HG03439 (cell line): ENCODE data around the gene ADORA1.

ENCODE experiments used
- ATAC-seq: cut with Tn5 transposase; IDR thresholded peaks from one replicate; pipeline ENCODE4 v1.9.1; 2021; ENCODE audit warnings: mild to moderate bottlenecking, moderate library complexity; ENCODE audit not compliant: unreplicated experiment

The ADORA1 gene

DNA sequence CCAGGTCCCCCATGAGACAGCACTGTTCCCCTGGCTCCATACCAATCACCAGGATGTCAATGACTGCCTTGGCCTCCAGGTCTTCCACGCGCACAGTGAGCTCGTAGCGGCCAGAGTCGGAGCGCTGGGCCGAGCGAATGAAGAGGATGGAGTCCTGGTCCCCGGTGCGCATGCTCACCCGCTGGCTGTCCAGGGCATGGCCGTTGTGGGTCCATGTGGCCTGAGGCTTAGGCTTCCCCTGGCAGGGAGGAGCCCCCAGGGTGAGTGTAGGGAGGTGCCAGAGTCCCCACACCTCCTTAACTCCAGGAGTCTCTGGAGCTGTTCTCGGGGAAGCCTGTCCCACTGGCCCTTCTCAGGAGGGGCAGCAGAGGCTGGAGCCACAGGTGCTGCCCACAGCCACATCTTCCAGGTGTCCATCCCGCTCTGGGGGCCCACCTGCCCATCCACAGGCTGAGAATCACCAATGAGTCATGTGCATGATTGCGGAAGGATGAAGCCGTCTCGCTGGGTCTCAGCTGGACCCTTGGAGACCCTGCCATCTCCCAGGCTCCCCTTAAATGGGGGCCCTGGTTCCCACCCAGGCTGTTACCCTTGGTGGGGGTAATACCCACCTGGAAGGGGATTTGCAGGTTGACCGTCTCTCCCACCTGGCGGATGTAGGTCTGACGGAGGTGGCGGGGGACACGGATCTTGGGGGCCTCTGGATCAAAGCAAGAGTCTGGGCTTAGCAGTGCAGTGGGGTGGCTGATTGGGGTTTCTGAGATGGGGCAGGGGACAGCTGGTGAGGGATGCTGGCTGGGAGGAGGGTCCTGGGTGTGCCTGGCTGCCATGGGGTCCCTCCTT, 44.0 kb downstream of the ADORA1 start:
- ATAC-seq: no peak

GRCh38 chr1:203172184-203173010, 44.9 kb downstream of the ADORA1 start:
- ATAC-seq: no peak

- no peak for ATAC-seq
Observed at GRCh38 chr1:203173011-203173555, 45.6 kb downstream of the ADORA1 start.

GRCh38 chr1:203173566-203173965, 46.0 kb downstream of the ADORA1 start:
- no peak for ATAC-seq

- no peak for ATAC-seq
Observed at GRCh38 chr1:203174324-203174985, 46.9 kb downstream of the ADORA1 start.

GRCh38 chr1:203175237-203175826, 47.8 kb downstream of the ADORA1 start, which contains the start of gene MYBPH:
Gene MYBPH, minus strand, starts transcription at chr1:203175826. Its CDS starts 71 bp downstream, at chr1:203175755.
- no peak for ATAC-seq

DNA sequence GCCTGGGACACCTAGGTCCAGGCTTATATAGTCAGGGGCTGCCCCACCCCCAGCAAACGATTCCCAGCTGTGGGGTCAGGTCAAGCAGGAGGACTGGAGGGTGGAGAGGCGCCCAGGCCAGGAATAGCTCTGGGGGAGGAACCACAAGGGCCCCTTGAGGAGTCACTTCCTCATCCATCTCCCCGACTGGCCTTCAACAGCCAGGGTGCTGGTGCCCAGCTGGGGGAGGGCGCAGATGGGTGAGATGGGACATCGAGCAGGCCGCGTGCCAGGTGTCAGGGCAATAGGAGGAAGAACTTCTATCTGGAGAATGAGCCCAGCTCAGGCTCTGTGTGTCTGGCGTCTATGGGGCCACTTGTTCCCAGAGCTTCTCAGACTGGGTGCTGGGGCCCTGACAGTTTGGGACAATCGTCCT, 48.3 kb downstream of the ADORA1 start:
- ATAC-seq: no peak

DNA sequence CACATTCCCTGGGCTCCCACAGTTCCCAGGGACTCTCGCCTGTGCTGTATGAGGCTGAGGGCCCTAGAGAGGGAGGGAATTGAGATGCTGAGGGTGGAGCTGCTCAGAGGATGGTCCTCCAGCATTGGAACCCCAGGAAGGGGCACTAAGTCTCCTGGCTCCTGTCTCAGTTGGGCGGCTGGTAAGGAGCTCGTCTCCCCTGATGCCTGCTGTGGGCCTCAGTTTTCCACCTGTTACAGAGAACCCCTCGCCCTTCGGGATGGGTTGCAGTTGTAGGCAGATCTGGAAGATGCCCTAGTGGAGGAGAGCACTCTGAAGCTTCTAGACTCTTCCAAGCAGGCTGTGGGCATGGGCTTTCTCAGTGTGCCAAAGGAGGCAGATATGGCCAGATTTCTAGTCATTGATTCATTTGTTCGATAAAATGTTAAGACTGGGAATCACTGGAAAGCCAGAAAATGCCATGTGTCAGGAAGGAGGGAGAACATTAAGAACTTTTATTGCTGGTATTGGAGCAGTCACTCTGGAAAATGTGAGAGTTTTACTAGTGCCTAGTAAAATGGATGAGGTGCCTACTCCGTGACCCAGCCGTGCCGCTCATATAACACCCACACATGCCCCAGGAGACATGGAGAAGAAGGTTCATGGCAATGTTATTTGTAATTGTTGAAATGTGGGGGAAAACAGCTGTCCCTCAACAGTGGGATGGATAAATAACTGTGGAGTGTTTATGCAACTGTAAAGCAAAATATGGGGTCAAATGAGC, 48.9 kb downstream of the ADORA1 start:
- ATAC-seq: no peak

- no peak for ATAC-seq
Observed at GRCh38 chr1:203177036-203177405, 49.5 kb downstream of the ADORA1 start.

- no peak for ATAC-seq
Observed at GRCh38 chr1:203177470-203178039, 50.0 kb downstream of the ADORA1 start.

DNA sequence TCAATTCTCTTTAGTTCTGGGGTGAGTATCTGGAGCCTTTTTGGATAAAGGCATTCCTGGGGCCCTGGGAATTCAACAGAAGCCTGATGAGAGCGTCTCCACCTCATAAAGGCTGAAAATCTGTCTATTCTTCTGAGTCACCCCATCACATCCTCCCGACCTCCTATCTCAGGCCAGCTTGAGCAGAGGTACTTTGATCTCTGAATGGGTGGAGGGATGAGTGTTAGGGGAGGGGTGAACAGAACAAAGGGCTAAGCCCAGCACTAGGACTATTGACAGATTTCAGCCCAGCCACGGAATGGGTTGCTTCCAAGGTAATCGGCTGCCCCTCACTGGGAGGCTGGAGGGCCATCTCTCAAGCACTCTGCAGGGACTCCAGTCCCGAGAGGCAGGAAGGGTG, 50.6 kb downstream of the ADORA1 start:
- no peak for ATAC-seq

- ATAC-seq: no peak
Observed at GRCh38 chr1:203178821-203179666, 51.5 kb downstream of the ADORA1 start.

DNA sequence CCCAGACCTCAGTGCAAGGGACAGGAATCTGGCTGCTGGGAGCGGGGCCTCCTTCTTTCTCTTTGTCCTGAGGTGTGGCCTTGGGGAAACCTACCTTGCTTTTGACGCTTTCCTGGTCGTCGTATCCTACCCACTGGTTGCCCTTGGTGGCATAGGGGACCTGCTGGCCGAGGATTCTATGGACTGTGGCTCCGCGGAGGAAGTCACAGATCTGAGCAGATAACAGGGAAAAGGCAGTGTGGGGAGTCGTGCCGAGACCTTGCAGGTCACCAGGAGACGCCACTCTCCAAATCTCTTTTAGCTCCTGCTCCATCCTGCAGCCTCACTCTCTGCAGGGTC, 52.1 kb downstream of the ADORA1 start:
- ATAC-seq: no peak

DNA sequence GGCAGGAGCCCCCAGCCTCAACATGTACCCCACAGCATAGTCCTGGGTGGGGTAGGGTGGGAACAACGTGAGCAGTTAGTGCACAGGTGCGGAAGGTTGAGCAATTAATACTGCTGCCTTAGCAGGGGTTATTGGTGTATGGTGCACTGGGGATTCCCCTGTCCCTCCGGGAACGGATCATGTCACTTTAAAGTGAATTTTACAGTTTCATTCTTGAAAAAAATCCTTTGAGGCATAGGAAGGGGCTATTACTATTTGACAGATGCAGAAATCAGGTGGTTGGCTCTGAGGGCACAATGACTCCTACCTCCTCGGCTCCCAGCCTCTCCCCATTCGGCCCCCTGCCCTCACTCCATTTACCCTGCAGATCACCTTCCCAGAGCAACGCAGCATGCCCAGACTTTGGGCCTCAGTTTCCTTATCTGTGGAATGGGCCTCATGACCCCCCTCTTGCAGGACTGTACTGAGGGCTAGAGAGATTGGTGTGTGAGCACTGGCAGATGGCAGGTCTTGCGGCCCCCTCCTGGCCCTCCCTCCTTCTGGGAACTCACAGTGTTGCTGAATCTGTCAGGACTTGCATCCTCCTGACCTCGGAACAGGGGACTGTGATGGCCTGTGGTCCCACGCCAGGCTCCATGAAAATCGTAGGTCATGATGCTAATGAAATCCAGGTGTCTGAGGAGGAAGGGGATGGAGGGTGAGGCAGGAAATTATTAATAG, 53.2 kb downstream of the ADORA1 start:
- no peak for ATAC-seq

DNA sequence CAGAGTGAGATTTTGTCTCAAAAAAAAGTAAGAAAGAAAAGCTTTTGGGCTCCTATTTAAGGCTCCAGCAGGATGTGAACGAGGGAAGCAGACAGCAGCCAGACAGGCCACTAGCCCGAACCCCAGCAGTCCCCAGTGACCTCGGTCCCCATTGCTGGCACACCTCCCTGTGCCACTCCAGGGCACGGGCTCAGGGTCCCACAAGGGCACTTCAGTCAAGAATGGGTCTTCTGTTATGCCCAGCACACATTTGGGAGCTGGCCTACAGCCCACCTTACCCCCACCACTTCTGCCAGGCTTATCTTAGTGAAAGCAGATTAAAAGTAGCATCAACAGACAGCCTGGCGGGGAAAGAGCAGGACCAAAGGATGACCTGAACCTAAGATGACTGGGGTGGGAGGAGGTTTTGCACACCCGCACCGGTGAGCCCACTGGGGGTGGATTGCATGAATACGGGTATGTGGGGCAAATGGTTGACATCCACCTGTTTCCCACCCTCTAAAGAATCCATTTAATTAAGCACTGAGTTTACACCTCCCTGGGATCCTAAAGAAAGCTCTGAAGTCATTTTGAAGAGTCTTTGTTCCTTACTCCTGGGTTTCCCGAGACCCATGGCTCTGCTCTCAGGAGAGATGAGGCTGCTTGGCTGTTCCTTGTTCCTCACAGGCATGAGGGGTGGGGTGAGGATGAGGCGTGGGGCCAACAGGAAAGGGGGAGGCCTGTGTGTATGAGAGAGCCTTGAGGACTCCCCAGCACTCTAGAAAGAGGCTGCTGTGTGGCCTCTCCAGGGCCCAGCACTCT, 54.3 kb downstream of the ADORA1 start:
- no peak for ATAC-seq

- no peak for ATAC-seq
Observed at GRCh38 chr1:203182387-203182953, 54.9 kb downstream of the ADORA1 start.

GRCh38 chr1:203183828-203184227, 56.3 kb downstream of the ADORA1 start:
- no peak for ATAC-seq
